Upper lobe of right lung (tissue), 1 donor: ENCODE results near the gene PABPC1L2B. TPM values are rescaled to one million over a fixed set of nuclear protein-coding genes. Genes with fewer than 3 reads are reported as not detected.
"Not testable (repeated sequence)": the region's sequence is repeated elsewhere in the genome, so short reads cannot be mapped to it uniquely, and the experiment has no call there.

ENCODE experiments used
- ATAC-seq: fragments of 200-7000 bp; cut with Tn5 transposase; one replicate; pipeline ENCODE4 v1.9.1; 2020; ENCODE audit warnings: mild to moderate bottlenecking, moderate library complexity
- DNase-seq: peaks from one replicate; pipeline ENCODE4 v3.0.0-alpha.2; 2020
- H3K27ac ChIP-seq: fragments of 200-600 bp; one replicate; pipeline ENCODE4 v1.8.0; 2022
- H3K27me3 ChIP-seq: fragments of 200-600 bp; one replicate; pipeline ENCODE4 v1.8.0; 2022; ENCODE audit warnings: mild to moderate bottlenecking
- H3K36me3 ChIP-seq: fragments of 200-600 bp; one replicate; pipeline ENCODE4 v1.8.0; 2022
- H3K4me1 ChIP-seq: fragments of 200-600 bp; one replicate; pipeline ENCODE4 v1.8.0; 2022
- H3K4me3 ChIP-seq: fragments of 200-600 bp; one replicate; pipeline ENCODE4 v1.8.0; 2022; ENCODE audit warnings: mild to moderate bottlenecking
- H3K9me3 ChIP-seq: fragments of 200-600 bp; one replicate; pipeline ENCODE4 v1.8.0; 2022
- intact Hi-C: fragments of 100-400 bp; cut with DNase I; formaldehyde crosslinking; loops from one replicate; pipeline ENCODE4 v1.11.0; 2022
- long read RNA-seq: library from polyadenylated mRNA; unstranded; transcript quantifications from one replicate; pipeline ENCODE4 v2.0.0, GENCODE V29; 2021
- total RNA-seq: library from RNA; stranded (reverse); fragmentation: NEBNext Ultra II Directional; extraction: Animal tissue kit (Norgen Biotek cat#: 25700); gene quantifications from one replicate; pipeline ENCODE4 v1.2.1, GENCODE V29; 2021
- TF ChIP-seq, protein P1 (sequence below): fragments of 200-600 bp; IDR thresholded peaks from one replicate; pipeline ENCODE4 v1.8.0; 2022; ENCODE audit warnings: antibody characterized with exemption
- donor health status: DM: no; HTN: yes; CAD: no; lungs with severe emphysema.

The PABPC1L2B gene
- total RNA-seq, result not detected
- long read RNA-seq, result 0 reads

DNA sequence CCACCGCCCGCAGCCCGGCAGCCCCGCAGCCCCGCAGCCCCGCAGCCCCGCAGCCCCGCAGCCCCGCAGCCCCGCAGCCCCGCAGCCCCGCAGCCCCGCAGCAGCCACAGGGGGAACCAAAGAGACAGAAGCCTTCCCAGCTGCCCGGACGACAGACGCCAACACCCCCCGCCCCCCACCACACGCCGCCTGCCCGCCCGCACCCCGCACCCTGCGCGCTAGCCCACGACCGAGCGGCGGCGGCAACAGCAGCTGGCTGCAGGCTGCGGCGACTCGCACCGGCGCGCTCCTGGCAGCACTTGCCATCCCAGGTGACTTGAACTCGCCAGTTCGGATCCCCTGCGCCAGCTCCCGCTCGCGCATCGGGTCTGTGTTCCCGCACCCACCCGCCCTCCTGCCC lies at the start of gene PABPC1L2B:
PABPC1L2B (plus strand) TSS at position 207 of the 400 bp plus-strand sequence. CDS start 704 bp downstream, outside the sequence.
- ATAC-seq, H3K27ac ChIP-seq, H3K36me3 ChIP-seq, H3K4me1 ChIP-seq, H3K4me3 ChIP-seq, DNase-seq, intact Hi-C loops, H3K9me3 ChIP-seq, H3K27me3 ChIP-seq: not testable (repeated sequence)

DNA sequence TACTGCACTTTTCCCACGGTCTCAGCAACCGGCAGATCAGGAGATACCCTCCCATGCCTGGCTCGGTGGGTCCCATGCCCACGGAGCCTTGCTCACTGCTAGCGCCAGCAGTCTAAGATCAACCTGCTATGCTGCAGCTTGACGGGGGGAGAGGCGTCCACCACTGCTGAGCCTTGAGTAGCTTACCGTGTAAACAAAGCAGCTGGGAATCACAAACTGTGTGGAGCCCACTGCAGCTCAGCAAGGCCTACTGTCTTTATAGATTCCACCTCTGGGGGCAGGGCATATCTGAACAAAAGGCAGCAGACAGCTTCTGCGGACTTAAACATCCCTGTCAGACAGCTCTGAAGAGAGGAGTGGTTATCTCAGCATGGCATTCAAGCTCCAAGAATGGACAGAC lies 42.8 kb upstream of the PABPC1L2B start:
- intact Hi-C loops, DNase-seq: not testable (repeated sequence)

DNA sequence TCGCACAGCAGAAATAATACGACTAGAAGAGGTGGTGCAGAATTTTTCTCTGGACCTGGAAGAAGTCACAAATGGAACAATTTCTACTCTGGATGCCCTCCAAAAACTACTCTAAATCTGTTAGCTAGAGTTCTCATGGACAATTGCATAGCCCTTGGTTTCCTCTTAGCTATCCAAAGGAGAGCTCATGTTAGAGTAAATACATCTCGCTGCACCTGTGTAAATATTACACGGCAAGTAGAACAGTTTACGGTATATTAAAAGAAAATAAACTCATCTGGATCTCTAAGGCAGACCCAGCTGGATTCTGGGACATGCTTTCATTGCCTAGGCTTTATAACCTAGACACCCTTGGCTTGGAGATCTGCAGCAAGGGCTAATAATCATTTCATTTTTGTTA lies 30.9 kb upstream of the PABPC1L2B start:
- H3K9me3 ChIP-seq, H3K36me3 ChIP-seq, DNase-seq, ATAC-seq, intact Hi-C loops, H3K27ac ChIP-seq, H3K27me3 ChIP-seq, H3K4me1 ChIP-seq, H3K4me3 ChIP-seq: not testable (repeated sequence)

More for the DNA sequence above, 42.8 kb upstream of the PABPC1L2B start:
- H3K36me3 ChIP-seq, H3K27ac ChIP-seq, ATAC-seq, H3K9me3 ChIP-seq, H3K4me3 ChIP-seq, H3K27me3 ChIP-seq, H3K4me1 ChIP-seq: not testable (repeated sequence)

DNA sequence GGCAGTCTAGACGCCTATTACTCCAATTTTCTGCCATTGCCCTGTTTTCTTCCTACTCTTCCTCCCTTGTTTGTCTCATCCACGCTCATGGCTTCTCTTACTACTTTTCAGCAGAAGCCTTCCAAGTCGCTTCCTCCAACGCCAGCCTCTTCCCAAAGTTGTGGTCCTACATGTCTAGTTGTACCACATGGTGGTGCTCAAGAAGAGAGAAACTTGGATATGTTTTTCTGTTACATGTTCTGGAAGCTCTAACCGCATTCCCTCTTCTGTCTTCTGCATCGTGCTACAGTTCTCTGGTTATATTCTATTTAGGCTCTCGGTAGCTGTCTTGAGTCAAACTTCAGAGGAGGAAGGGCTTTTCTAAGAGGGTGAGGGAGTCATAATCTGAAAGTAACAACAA lies 27.9 kb upstream of the PABPC1L2B start:
- H3K36me3 ChIP-seq, H3K9me3 ChIP-seq, H3K4me1 ChIP-seq, DNase-seq, intact Hi-C loops, H3K4me3 ChIP-seq, H3K27ac ChIP-seq, ATAC-seq, H3K27me3 ChIP-seq: not testable (repeated sequence)

DNA sequence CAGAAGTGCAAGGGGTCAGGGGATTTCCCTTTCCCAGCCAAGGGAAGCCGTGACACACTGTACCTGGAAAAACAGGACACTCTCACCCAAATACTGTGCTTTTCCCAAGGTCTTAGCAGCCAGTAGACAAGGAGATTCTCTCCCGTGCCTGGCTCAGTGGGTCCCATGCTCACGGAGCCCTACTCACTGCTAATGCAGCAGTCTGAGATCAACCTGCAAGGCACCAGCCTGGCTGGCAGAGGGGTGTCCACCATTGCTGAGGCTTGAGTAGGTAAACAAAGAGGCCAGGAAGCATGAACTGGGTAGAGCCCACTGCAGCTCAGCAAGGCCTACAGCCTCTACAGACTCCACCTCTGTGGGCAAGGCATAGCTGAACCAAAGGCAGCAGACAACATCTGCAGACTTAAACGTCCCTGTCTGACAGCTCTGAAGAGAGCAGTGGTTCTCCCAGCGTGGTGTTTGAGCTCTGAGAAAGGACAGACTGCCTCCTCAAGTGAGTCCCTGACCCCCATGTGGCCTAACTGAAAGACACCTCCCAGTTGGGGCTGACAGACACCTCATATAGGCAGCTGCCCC lies 21.8 kb upstream of the PABPC1L2B start:
- H3K9me3 ChIP-seq, H3K4me3 ChIP-seq, H3K27ac ChIP-seq, H3K36me3 ChIP-seq, DNase-seq, H3K27me3 ChIP-seq, ATAC-seq, intact Hi-C loops, H3K4me1 ChIP-seq: not testable (repeated sequence)

DNA sequence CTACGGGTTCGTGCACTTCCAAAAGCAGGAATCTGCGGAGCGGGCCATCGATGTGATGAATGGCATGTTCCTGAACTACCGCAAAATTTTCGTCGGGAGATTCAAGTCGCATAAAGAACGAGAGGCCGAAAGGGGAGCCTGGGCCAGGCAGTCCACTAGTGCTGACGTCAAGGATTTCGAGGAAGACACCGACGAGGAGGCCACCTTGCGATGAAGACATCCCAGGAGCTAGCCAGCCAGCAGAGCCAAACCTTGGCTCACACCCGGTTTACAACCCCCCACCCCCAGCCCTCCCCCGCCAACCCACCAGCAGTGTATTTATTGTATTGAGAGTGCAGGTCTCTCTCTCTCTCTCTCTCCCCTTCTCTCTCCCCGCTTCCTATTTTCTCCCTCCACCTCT lies 1.3 kb downstream of the PABPC1L2B start:
- H3K4me3 ChIP-seq, H3K4me1 ChIP-seq, intact Hi-C loops, H3K27me3 ChIP-seq, H3K27ac ChIP-seq, ATAC-seq, H3K36me3 ChIP-seq, H3K9me3 ChIP-seq, DNase-seq: not testable (repeated sequence)

DNA sequence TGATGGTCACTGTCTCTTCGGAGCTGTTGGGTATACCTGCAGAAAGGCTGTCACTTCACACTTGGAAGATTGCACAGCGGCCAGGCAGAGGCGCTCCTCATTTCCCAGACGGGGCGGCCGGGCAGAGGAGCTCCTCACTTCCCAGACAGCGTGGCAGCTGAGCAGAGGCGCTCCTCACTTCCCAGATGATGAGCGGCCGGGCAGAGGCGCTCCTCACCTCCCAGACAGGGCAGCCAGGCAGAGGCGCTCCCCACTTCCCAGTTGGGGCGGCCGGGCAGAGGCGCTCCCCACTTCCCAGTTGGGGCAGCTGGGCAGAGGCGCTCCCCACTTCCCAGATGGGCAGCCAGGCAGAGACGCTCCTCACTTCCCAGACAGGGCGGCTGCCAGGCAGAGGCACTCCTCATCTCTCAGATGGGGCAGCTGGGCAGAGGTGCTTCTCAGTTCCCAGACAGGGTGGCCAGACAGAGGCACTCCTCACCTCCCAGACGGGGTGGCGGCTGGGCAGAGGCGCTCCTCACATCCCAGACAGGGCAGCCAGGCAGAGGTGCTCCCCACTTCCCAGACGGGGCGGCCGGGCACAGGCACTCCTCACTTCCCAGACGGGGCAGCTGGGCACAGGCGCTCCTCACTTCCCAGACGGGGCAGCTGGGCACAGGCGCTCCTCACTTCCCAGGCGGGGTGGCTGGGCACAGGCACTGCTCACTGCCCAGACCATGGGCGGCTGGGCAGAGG lies 18.8 kb downstream of the PABPC1L2B start:
- TF ChIP-seq, protein P1, sequence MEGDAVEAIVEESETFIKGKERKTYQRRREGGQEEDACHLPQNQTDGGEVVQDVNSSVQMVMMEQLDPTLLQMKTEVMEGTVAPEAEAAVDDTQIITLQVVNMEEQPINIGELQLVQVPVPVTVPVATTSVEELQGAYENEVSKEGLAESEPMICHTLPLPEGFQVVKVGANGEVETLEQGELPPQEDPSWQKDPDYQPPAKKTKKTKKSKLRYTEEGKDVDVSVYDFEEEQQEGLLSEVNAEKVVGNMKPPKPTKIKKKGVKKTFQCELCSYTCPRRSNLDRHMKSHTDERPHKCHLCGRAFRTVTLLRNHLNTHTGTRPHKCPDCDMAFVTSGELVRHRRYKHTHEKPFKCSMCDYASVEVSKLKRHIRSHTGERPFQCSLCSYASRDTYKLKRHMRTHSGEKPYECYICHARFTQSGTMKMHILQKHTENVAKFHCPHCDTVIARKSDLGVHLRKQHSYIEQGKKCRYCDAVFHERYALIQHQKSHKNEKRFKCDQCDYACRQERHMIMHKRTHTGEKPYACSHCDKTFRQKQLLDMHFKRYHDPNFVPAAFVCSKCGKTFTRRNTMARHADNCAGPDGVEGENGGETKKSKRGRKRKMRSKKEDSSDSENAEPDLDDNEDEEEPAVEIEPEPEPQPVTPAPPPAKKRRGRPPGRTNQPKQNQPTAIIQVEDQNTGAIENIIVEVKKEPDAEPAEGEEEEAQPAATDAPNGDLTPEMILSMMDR, result no peak
- Histone ChIP-seq H3K4me3 (no peak overlapping the region), H3K27ac (no peak overlapping the region), H3K4me1 (no peaks in the 10 kb centered on the region), H3K27me3 (no peaks in the 10 kb centered on the region), H3K36me3 (no peaks in the 10 kb centered on the region), H3K9me3 (no peaks in the 10 kb centered on the region)
- intact Hi-C loops, result no loop called here
- DNase-seq (no peak), ATAC-seq (no peak)

DNA sequence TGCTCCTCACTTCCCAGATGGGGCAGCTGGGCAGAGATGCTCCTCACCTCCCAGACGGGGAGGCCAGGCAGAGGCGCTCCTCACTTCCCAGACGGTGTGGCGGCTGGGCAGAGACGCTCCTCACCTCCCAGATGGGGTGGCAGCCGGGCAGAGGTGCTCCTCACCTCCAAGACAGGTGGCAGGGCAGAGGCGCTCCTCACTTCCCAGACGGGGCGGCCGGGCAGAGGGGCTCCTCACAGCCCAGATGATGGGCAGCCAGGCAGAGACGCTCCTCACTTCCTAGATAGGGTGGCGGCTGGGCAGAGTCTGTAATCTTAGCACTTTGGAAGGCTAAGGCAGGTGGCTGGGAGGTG lies 19.3 kb downstream of the PABPC1L2B start:
- H3K27me3 ChIP-seq, H3K4me1 ChIP-seq, intact Hi-C loops, H3K4me3 ChIP-seq, H3K36me3 ChIP-seq, H3K9me3 ChIP-seq, ATAC-seq, DNase-seq, H3K27ac ChIP-seq: not testable (repeated sequence)

DNA sequence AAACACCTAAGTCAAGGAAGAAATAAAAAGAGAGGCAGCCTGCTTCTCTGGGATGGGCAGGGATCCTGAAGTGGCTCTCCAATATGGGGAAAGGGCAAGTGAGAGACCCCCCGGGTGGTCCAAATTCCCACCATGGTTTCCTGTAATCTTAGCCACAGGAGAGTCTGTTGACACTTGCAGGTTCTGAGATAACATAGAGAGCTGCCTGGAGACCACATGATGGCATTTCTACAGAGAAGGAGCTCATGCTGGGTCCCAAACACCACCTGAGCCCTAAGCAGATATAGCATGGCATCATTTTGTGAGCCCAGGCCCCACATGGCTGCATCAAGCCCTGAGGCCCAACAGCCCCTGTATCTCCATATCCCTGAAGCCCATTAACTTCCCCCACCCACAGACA lies 26.1 kb downstream of the PABPC1L2B start:
- no peaks in the 10 kb centered on the region for H3K36me3 ChIP-seq
- H3K9me3 ChIP-seq, result no peaks in the 10 kb centered on the region
- no peak overlapping the region for H3K4me3 ChIP-seq
- H3K27ac ChIP-seq, result no peak overlapping the region
- H3K4me1 ChIP-seq, result no peaks in the 10 kb centered on the region
- intact Hi-C loops, result no loop called here
- ATAC-seq (no peak), DNase-seq (no peak)
- H3K27me3 ChIP-seq, result no peaks in the 10 kb centered on the region
- TF ChIP-seq, protein P1, result no peak

Other genes with a start within 250 kb of the PABPC1L2B start
- gene DMRTC1B, start 226.0 kb upstream of the PABPC1L2B start, total RNA-seq, result 0.29 TPM
- not detected for gene FAM236B, start 220.3 kb upstream of the PABPC1L2B start, total RNA-seq
- not detected for gene FAM236D, start 194.7 kb upstream of the PABPC1L2B start, total RNA-seq
- gene FAM236C, start 90.3 kb upstream of the PABPC1L2B start, total RNA-seq, result not detected
- gene FAM236A, start 64.7 kb upstream of the PABPC1L2B start, total RNA-seq, result not detected
- gene DMRTC1, start 59.1 kb upstream of the PABPC1L2B start, total RNA-seq, result 0.61 TPM
- not detected for gene PABPC1L2A, start 76.6 kb downstream of the PABPC1L2B start, total RNA-seq
- gene NAP1L2, start 211.9 kb downstream of the PABPC1L2B start, total RNA-seq, result 2.6 TPM